Esophagus muscularis mucosa (tissue), 3 donors: ENCODE data around the gene FAM47E.

Experiments
- POLR2A ChIP-seq: fragments of 450-650 bp; IDR thresholded peaks from one replicate; pipeline ENCODE4 v1.6.1; 2017; ENCODE audit warnings: antibody characterized with exemption, moderate library complexity, mild to moderate bottlenecking, low read depth
- POLR2AphosphoS5 ChIP-seq, 2 donors: sonication (generic); formaldehyde crosslinking; IDR thresholded peaks; one replicate each; pipeline ENCODE4 v1.6.1; 2017; ENCODE audit warnings: antibody characterized with exemption in 2 of 2
- TF ChIP-seq, protein P1 (sequence below), 3 experiments: fragments of 200-600 bp in 2 of 3; fragments of 450-650 bp in 1 of 3; sonication (generic) in 2 of 3; IDR thresholded peaks; one replicate each; pipeline ENCODE4 v1.5.1; 2017 to 2019; ENCODE audit warnings: antibody characterized with exemption in 3 of 3, mild to moderate bottlenecking in 2 of 3, moderate library complexity in 1 of 3

DNA sequence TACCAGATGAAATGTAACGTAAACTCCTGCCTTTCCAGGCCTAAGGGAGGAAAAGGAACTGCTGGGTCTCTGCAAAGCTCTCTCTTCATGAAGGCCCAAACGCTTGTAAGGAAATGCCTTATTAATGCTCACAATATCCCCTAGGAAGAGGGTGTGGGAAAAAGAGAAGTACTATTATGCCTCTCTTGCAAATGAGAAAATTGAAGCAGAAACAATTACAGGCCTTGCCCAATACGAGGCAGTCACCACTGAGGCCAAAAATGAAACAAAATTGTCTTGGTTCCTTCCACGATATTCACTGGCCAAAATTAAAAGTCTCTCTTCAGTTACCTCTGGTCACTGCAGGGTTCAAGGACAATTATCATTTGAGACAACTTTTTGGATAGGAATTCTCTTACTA is 41.1 kb upstream of the FAM47E start:
- TF ChIP-seq, protein P1, sequence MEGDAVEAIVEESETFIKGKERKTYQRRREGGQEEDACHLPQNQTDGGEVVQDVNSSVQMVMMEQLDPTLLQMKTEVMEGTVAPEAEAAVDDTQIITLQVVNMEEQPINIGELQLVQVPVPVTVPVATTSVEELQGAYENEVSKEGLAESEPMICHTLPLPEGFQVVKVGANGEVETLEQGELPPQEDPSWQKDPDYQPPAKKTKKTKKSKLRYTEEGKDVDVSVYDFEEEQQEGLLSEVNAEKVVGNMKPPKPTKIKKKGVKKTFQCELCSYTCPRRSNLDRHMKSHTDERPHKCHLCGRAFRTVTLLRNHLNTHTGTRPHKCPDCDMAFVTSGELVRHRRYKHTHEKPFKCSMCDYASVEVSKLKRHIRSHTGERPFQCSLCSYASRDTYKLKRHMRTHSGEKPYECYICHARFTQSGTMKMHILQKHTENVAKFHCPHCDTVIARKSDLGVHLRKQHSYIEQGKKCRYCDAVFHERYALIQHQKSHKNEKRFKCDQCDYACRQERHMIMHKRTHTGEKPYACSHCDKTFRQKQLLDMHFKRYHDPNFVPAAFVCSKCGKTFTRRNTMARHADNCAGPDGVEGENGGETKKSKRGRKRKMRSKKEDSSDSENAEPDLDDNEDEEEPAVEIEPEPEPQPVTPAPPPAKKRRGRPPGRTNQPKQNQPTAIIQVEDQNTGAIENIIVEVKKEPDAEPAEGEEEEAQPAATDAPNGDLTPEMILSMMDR (IDR thresholded peaks at IDR 0.05): no peak
- no peak for TF ChIP-seq POLR2AphosphoS5 (IDR thresholded peaks at IDR 0.05)
- TF ChIP-seq POLR2A: no peak
